ENCODE measurements around the gene UBA5. TPM values are rescaled to one million over a fixed set of nuclear protein-coding genes. Genes with fewer than 3 reads are reported as not detected.
A peak's percentile ranks its signal among the peaks of the same experiment; 100 is the strongest.

Gene UBA5
- total and polyA plus RNA-seq, 2 of the 13 experiments (the other 11 are each of a cell fraction or from before 2014, with no cell fraction given), result 30.2 to 46.8 TPM

- TF ChIP-seq FOXP4 (CRISPR knock-in tag; IDR thresholded peaks at IDR 0.05), result no peak; the same call in 1 of the 2 replicates
- TF ChIP-seq SMARCC2 (IDR thresholded peaks at IDR 0.05), result no peak
- TF ChIP-seq, protein P1, sequence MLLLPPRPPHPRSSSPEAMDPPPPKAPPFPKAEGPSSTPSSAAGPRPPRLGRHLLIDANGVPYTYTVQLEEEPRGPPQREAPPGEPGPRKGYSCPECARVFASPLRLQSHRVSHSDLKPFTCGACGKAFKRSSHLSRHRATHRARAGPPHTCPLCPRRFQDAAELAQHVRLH (CRISPR knock-in tag; IDR thresholded peaks at IDR 0.05; ENCODE audit: borderline replicate concordance, low read depth), result no peak
- TF ChIP-seq FOXA1 (IDR thresholded peaks at IDR 0.05), result no peak
- no peak for TF ChIP-seq FOXA1 (CRISPR knock-in tag; IDR thresholded peaks at IDR 0.05)
- TF ChIP-seq ZNF451 (CRISPR knock-in tag; IDR thresholded peaks at IDR 0.05), result no peak
- TF ChIP-seq ZNF878 (CRISPR knock-in tag; IDR thresholded peaks at IDR 0.05), result no peak
- no peak for TF ChIP-seq SIN3A (IDR thresholded peaks at IDR 0.05; ENCODE audit: borderline replicate concordance, low read depth, low read length)
- 0 out of 2 replicates have a peak, but pooled peaks have one; percentile 48 for TF ChIP-seq ZNF589 (CRISPR knock-in tag; conservative IDR thresholded peaks at IDR 0.05)
- no peak for TF ChIP-seq ZSCAN12 (CRISPR knock-in tag; IDR thresholded peaks at IDR 0.05)
- no peak for TF ChIP-seq KLF13 (CRISPR knock-in tag; IDR thresholded peaks at IDR 0.05)
- no peak for TF ChIP-seq DBP (CRISPR knock-in tag; IDR thresholded peaks at IDR 0.05; ENCODE audit: not compliant biosample characterization)
- no peak for TF ChIP-seq FOXM1 (CRISPR knock-in tag; IDR thresholded peaks at IDR 0.05)
- no peak for TF ChIP-seq HMG20A (CRISPR knock-in tag; IDR thresholded peaks at IDR 0.05; ENCODE audit: borderline replicate concordance)
- 0 out of 2 replicates have a peak, but pooled peaks have one; percentile 21 for TF ChIP-seq MYC (CRISPR knock-in tag; IDR thresholded peaks at IDR 0.05; ENCODE audit: borderline replicate concordance)
- peak; percentile 72 for TF ChIP-seq ASH2L (IDR thresholded peaks at IDR 0.05; ENCODE audit: insufficient read length, low read depth, low read length)
- TF ChIP-seq ZNF564 (CRISPR knock-in tag; IDR thresholded peaks at IDR 0.05), result peak; percentile 53; the same call in 1 of the 2 replicates
- no peak for TF ChIP-seq ZNF713 (CRISPR knock-in tag; IDR thresholded peaks at IDR 0.05)
- peak; percentile 99 for TF ChIP-seq ZBTB2 (CRISPR knock-in tag; IDR thresholded peaks at IDR 0.05; ENCODE audit: low read depth)
- TF ChIP-seq IKZF4 (CRISPR knock-in tag; IDR thresholded peaks at IDR 0.05; ENCODE audit: borderline replicate concordance, low read depth, not compliant biosample characterization), result no peak
- TF ChIP-seq HIVEP1 (CRISPR knock-in tag; IDR thresholded peaks at IDR 0.05), result no peak
- TF ChIP-seq GATAD1 (CRISPR knock-in tag; IDR thresholded peaks at IDR 0.05), result peak; percentile 28; the same call in 1 of the 2 replicates
- TF ChIP-seq ZMYM3 (CRISPR knock-in tag; IDR thresholded peaks at IDR 0.05), result 0 out of 2 replicates have a peak, but pooled peaks have one; percentile 30
- TF ChIP-seq PHF5A (CRISPR knock-in tag; IDR thresholded peaks at IDR 0.05; ENCODE audit: low read depth, unreplicated experiment), result no peak
- TF ChIP-seq ZKSCAN8 (CRISPR knock-in tag; IDR thresholded peaks at IDR 0.05; ENCODE audit: borderline replicate concordance), result no peak
These were observed 62.3 kb downstream of the UBA5 start, which contains the start of gene NPHP3 (continued) for GRCh38 chr3:132722165-132723023.

Measured in HepG2 (cell line).